Astrocyte (in vitro differentiated cells and primary cell): ENCODE measurements around the gene SCIMP. TPM values are rescaled to one million over a fixed set of nuclear protein-coding genes. Genes with fewer than 3 reads are reported as not detected.
"Not testable (repeated sequence)": the region's sequence is repeated elsewhere in the genome, so short reads cannot be mapped to it uniquely, and the experiment has no call there.

Experiments used
- DNase-seq: peaks from one replicate; pipeline ENCODE4 v3.0.0-alpha.2; 2010; ENCODE audit warnings: low read depth
- FAIRE-seq: peaks from 2 replicates; lab custom pipeline; 2011; peaks lifted over from hg19 to GRCh38; lab: Jason Lieb, UNC
- H2AFZ ChIP-seq: 2 replicates; pipeline ENCODE4 v1.6.0; 2012; ENCODE audit warnings: low read depth, low read length, inconsistent platforms
- H3K27ac ChIP-seq: 2 replicates; pipeline ENCODE4 v1.5.1; 2011; ENCODE audit warnings: low read depth, low read length, inconsistent platforms
- H3K27me3 ChIP-seq: 2 replicates; pipeline ENCODE4 v1.6.0; 2011; ENCODE audit warnings: low read length, inconsistent platforms; ENCODE audit not compliant: insufficient read depth
- H3K36me3 ChIP-seq: 2 replicates; pipeline ENCODE4 v1.5.1; 2011; ENCODE audit warnings: low read length, inconsistent platforms; ENCODE audit not compliant: insufficient read depth
- H3K4me1 ChIP-seq: 2 replicates; pipeline ENCODE4 v1.5.1; 2011; ENCODE audit warnings: low read length, inconsistent platforms; ENCODE audit not compliant: insufficient read depth
- H3K4me2 ChIP-seq: 2 replicates; pipeline ENCODE4 v1.6.0; 2012; ENCODE audit warnings: low read length, inconsistent platforms
- H3K4me3 ChIP-seq: 2 replicates; pipeline ENCODE4 v1.5.1; 2011; ENCODE audit warnings: low read depth, mild to moderate bottlenecking, low read length, inconsistent platforms; ENCODE audit not compliant: insufficient read depth
- H3K79me2 ChIP-seq: 2 replicates; pipeline ENCODE4 v1.6.0; 2012; ENCODE audit warnings: mild to moderate bottlenecking, low read length, inconsistent platforms; ENCODE audit not compliant: insufficient read depth
- H3K9ac ChIP-seq: 2 replicates; pipeline ENCODE4 v1.6.0; 2012; ENCODE audit warnings: mild to moderate bottlenecking, low read length, inconsistent platforms
- H3K9me3 ChIP-seq: 2 replicates; pipeline ENCODE4 v1.5.1; 2012; ENCODE audit warnings: low read depth, mild to moderate bottlenecking, low read length, inconsistent platforms; ENCODE audit not compliant: insufficient read depth
- H4K20me1 ChIP-seq: 2 replicates; pipeline ENCODE4 v1.6.0; 2012; ENCODE audit warnings: low read length, inconsistent platforms; ENCODE audit not compliant: insufficient read depth
- H3K27ac Mint-ChIP-seq: one replicate; pipeline ENCODE4 v1.8.0; 2021; ENCODE audit warnings: mild to moderate bottlenecking, mixed read lengths; ENCODE audit not compliant: unreplicated experiment
- H3K27me3 Mint-ChIP-seq: one replicate; pipeline ENCODE4 v1.8.0; 2021; ENCODE audit warnings: low read depth, mixed read lengths; ENCODE audit not compliant: unreplicated experiment
- H3K36me3 Mint-ChIP-seq: one replicate; pipeline ENCODE4 v1.8.0; 2021; ENCODE audit warnings: low read depth, mixed read lengths; ENCODE audit not compliant: unreplicated experiment
- H3K4me1 Mint-ChIP-seq: one replicate; pipeline ENCODE4 v1.8.0; 2021; ENCODE audit warnings: low read depth, mixed read lengths; ENCODE audit not compliant: unreplicated experiment
- H3K4me3 Mint-ChIP-seq: one replicate; pipeline ENCODE4 v1.8.0; 2021; ENCODE audit warnings: mild to moderate bottlenecking, moderate library complexity, mixed read lengths; ENCODE audit not compliant: unreplicated experiment
- H3K9me3 Mint-ChIP-seq: one replicate; pipeline ENCODE4 v1.8.0; 2021; ENCODE audit warnings: mild to moderate bottlenecking, mixed read lengths; ENCODE audit not compliant: unreplicated experiment
- CTCF ChIP-seq: IDR thresholded peaks from 2 replicates; pipeline ENCODE4 v1.5.1; 2011; ENCODE audit warnings: low read depth, mild to moderate bottlenecking, inconsistent platforms, low read length, moderate library complexity; ENCODE audit not compliant: insufficient read depth
- EZH2 ChIP-seq: IDR thresholded peaks from 2 replicates; pipeline ENCODE4 v1.6.1; 2012; ENCODE audit warnings: mild to moderate bottlenecking, low read length, inconsistent platforms; ENCODE audit not compliant: insufficient read depth
- total RNA-seq: library from RNA; stranded (reverse); gene quantifications from 2 replicates; pipeline ENCODE4 v1.2.1, GENCODE V29; 2021

SCIMP gene
- total RNA-seq, 1 donor from 2014 or later: not detected

GRCh38 chr17:5237541-5238016 lies 2.9 kb upstream of the SCIMP start:
- Mint-ChIP-seq H3K36me3 (peaks cover 9% of the 10 kb centered on the region), H3K9me3 (peaks cover 2% of the 10 kb centered on the region), H3K4me1 (no peaks in the 10 kb centered on the region), H3K4me3 (no peak overlapping the region), H3K27ac (no peak overlapping the region), H3K27me3 (peaks cover 6% of the 10 kb centered on the region)
- Histone ChIP-seq H3K4me3 (no peak overlapping the region), H3K9me3 (peaks cover 3% of the 10 kb centered on the region), H2AFZ (no peak overlapping the region), H4K20me1 (no peaks in the 10 kb centered on the region), H3K27ac (no peak overlapping the region), H3K79me2 (no peaks in the 10 kb centered on the region), H3K4me2 (no peak overlapping the region), H3K36me3 (no peaks in the 10 kb centered on the region), H3K9ac (no peak overlapping the region), H3K4me1 (no peaks in the 10 kb centered on the region), H3K27me3 (no peaks in the 10 kb centered on the region)
- peak; percentile 41 for TF ChIP-seq CTCF
- no peak for TF ChIP-seq EZH2
- DNase-seq: peak; percentile 14
- no peak for FAIRE-seq

GRCh38 chr17:5236938-5237540 lies 2.4 kb upstream of the SCIMP start:
- H3K27me3 Mint-ChIP-seq: peaks cover 6% of the 10 kb centered on the region
- no peaks in the 10 kb centered on the region for H4K20me1 ChIP-seq
- no peak overlapping the region for H3K27ac ChIP-seq
- H3K4me3 ChIP-seq: no peak overlapping the region
- H3K9ac ChIP-seq: no peak overlapping the region
- DNase-seq: no peak
- H3K36me3 ChIP-seq: no peaks in the 10 kb centered on the region
- H3K4me1 Mint-ChIP-seq: no peaks in the 10 kb centered on the region
- H3K9me3 ChIP-seq: peaks cover 3% of the 10 kb centered on the region
- H2AFZ ChIP-seq: no peak overlapping the region
- peaks cover 9% of the 10 kb centered on the region for H3K36me3 Mint-ChIP-seq
- H3K27ac Mint-ChIP-seq: no peak overlapping the region
- no peaks in the 10 kb centered on the region for H3K27me3 ChIP-seq
- H3K4me1 ChIP-seq: no peaks in the 10 kb centered on the region
- peaks cover 2% of the 10 kb centered on the region for H3K9me3 Mint-ChIP-seq
- TF ChIP-seq CTCF: no peak
- TF ChIP-seq EZH2: no peak
- no peaks in the 10 kb centered on the region for H3K79me2 ChIP-seq
- no peak for FAIRE-seq
- H3K4me2 ChIP-seq: no peak overlapping the region
- H3K4me3 Mint-ChIP-seq: no peak overlapping the region

- not testable (repeated sequence) for H3K9me3 Mint-ChIP-seq, H3K4me1 Mint-ChIP-seq, H3K4me3 ChIP-seq, H3K27me3 ChIP-seq, H3K27ac ChIP-seq, H3K9ac ChIP-seq, H3K79me2 ChIP-seq, H2AFZ ChIP-seq, H4K20me1 ChIP-seq, DNase-seq, H3K27me3 Mint-ChIP-seq, H3K9me3 ChIP-seq, H3K27ac Mint-ChIP-seq, H3K36me3 ChIP-seq, H3K4me3 Mint-ChIP-seq, H3K4me2 ChIP-seq, H3K36me3 Mint-ChIP-seq, FAIRE-seq, H3K4me1 ChIP-seq
Observed at GRCh38 chr17:5233492-5233891, 1.2 kb downstream of the SCIMP start.
